H1 (cell line): Measurements from ENCODE around the gene EFEMP1. TPM values are rescaled to one million over a fixed set of nuclear protein-coding genes. Genes with fewer than 3 reads are reported as not detected.

Experiments used
- CTCF ChIA-PET: fragments of 300-600 bp; sonication (Branson Sonifier 250); formaldehyde crosslinking; loops from one replicate; lab custom pipeline; 2021; ENCODE audit not compliant: partially characterized antibody; lab: Charles Lee
- POLR2A ChIA-PET: fragments of 300-600 bp; sonication (Branson Sonifier 250); formaldehyde crosslinking; loops from one replicate; lab custom pipeline; 2021; ENCODE audit warnings: inconsistent platforms; ENCODE audit not compliant: partially characterized antibody; lab: Charles Lee
- DNase-seq, 2 experiments: peaks; one replicate each; pipeline versions ENCODE4 v3.0.0 to v3.0.0-alpha.2; 2010 to 2022; ENCODE audit warnings: low spot score in 2 of 2, low read depth in 1 of 2, mixed read lengths in 1 of 2
- FAIRE-seq: peaks from 2 replicates; lab custom pipeline; 2011; peaks lifted over from hg19 to GRCh38; lab: Jason Lieb, UNC
- H2AFZ ChIP-seq: 2 replicates; pipeline ENCODE4 v1.8.1; 2012; ENCODE audit warnings: low read length, inconsistent platforms
- H2AK5ac ChIP-seq: 2 replicates; pipeline ENCODE4 v1.6.1; 2013; ENCODE audit warnings: low read depth, low read length
- H2BK120ac ChIP-seq: replicated peaks from 2 replicates; pipeline ENCODE3; 2013; ENCODE audit warnings: low read depth, low read length, inconsistent platforms
- H2BK12ac ChIP-seq: 2 replicates; pipeline ENCODE4 v1.6.1; 2013; ENCODE audit warnings: low read depth, low read length
- H2BK15ac ChIP-seq: 2 replicates; pipeline ENCODE4 v1.6.1; 2013; ENCODE audit warnings: low read length
- H2BK20ac ChIP-seq: 2 replicates; pipeline ENCODE4 v1.6.1; 2013; ENCODE audit warnings: low read length
- H2BK5ac ChIP-seq: 2 replicates; pipeline ENCODE4 v1.6.1; 2013; ENCODE audit warnings: low read depth, low read length
- H3K14ac ChIP-seq: 2 replicates; pipeline ENCODE4 v1.6.1; 2013; ENCODE audit warnings: inconsistent platforms; ENCODE audit not compliant: insufficient read length
- H3K18ac ChIP-seq: 2 replicates; pipeline ENCODE4 v1.6.1; 2013; ENCODE audit warnings: low read length; ENCODE audit errors: extremely low read depth
- H3K23ac ChIP-seq: 2 replicates; pipeline ENCODE4 v1.6.1; 2013; ENCODE audit warnings: inconsistent platforms; ENCODE audit not compliant: insufficient read length
- H3K23me2 ChIP-seq: 2 replicates; pipeline ENCODE4 v1.6.1; 2013; ENCODE audit warnings: low read depth, low read length
- H3K27ac ChIP-seq: 2 replicates; pipeline ENCODE4 v1.6.1; 2011; ENCODE audit warnings: low read depth, low read length, inconsistent platforms
- H3K27me3 ChIP-seq, 4 experiments: replicated peaks in 1 of 4; 1 replicate in 1 of 4; 2 replicates in 3 of 4; pipeline versions ENCODE4 v1.6.1 to v1.8.1; 2011 to 2013; ENCODE audit warnings: low read length in 3 of 4, mild to moderate bottlenecking in 3 of 4, inconsistent platforms in 2 of 4, mixed read lengths in 2 of 4, moderate library complexity in 1 of 4; ENCODE audit not compliant: control insufficient read depth in 3 of 4, insufficient read depth in 3 of 4; ENCODE audit errors: extremely low read depth in 1 of 4
- H3K36me3 ChIP-seq, 4 experiments: 2 replicates each; pipeline versions ENCODE4 v1.6.1 to v1.8.1; 2011 to 2013; ENCODE audit warnings: mild to moderate bottlenecking in 4 of 4, low read length in 3 of 4, moderate library complexity in 2 of 4, control low read depth in 1 of 4, inconsistent platforms in 1 of 4; ENCODE audit not compliant: insufficient read depth in 4 of 4, control insufficient read depth in 2 of 4
- H3K4ac ChIP-seq: replicated peaks from 2 replicates; pipeline ENCODE3; 2013; ENCODE audit warnings: low read length, low read depth, mixed read lengths, inconsistent platforms; ENCODE audit not compliant: insufficient read length
- H3K4me1 ChIP-seq, 4 experiments: replicated peaks in 1 of 4; 1 replicate in 1 of 4; 2 replicates in 3 of 4; pipeline versions ENCODE4 v1.6.1 to v1.8.1; 2011 to 2013; ENCODE audit warnings: low read length in 3 of 4, inconsistent platforms in 2 of 4, mixed read lengths in 1 of 4; ENCODE audit not compliant: insufficient read depth in 4 of 4, control insufficient read depth in 3 of 4
- H3K4me2 ChIP-seq, 2 experiments: 2 replicates each; pipeline versions ENCODE4 v1.6.1 to v1.8.1; 2011 to 2013; ENCODE audit warnings: low read depth in 2 of 2, low read length in 2 of 2, control low read depth in 1 of 2, inconsistent platforms in 1 of 2, mild to moderate bottlenecking in 1 of 2; ENCODE audit not compliant: insufficient read depth in 1 of 2
- H3K4me3 ChIP-seq, 4 experiments: fragments of 200-600, 300-600 bp in 1 of 4; sonication (generic), shearing (Covaris generic), sonication (Bioruptor Twin) in 1 of 4; 2 replicates each; pipeline versions ENCODE4 v1.5.1 to v1.8.1; 2011 to 2016; ENCODE audit warnings: low read length in 4 of 4, low read depth in 3 of 4, control low read depth in 2 of 4, inconsistent platforms in 2 of 4, mild to moderate bottlenecking in 2 of 4, mixed read lengths in 1 of 4, moderate library complexity in 1 of 4; ENCODE audit not compliant: insufficient read depth in 2 of 4; ENCODE audit errors: extremely low read depth in 1 of 4
- H3K56ac ChIP-seq: replicated peaks from 2 replicates; pipeline ENCODE3; 2013; ENCODE audit warnings: low read depth, mild to moderate bottlenecking, mixed read lengths, low read length, inconsistent platforms; ENCODE audit not compliant: insufficient read length
- H3K79me1 ChIP-seq: 2 replicates; pipeline ENCODE4 v1.6.1; 2013; ENCODE audit warnings: low read depth, low read length, control low read depth
- H3K79me2 ChIP-seq, 2 experiments: 2 replicates each; pipeline versions ENCODE4 v1.6.1 to v1.8.1; 2012 to 2013; ENCODE audit warnings: low read length in 2 of 2, mild to moderate bottlenecking in 2 of 2, inconsistent platforms in 1 of 2; ENCODE audit not compliant: insufficient read depth in 2 of 2, control insufficient read depth in 1 of 2
- H3K9ac ChIP-seq, 4 experiments: replicated peaks in 1 of 4; 1 replicate in 1 of 4; 2 replicates in 3 of 4; pipeline versions ENCODE4 v1.6.1 to v1.8.1; 2011 to 2013; ENCODE audit warnings: low read depth in 3 of 4, low read length in 3 of 4, control low read depth in 2 of 4, mild to moderate bottlenecking in 2 of 4, moderate library complexity in 2 of 4, inconsistent platforms in 1 of 4; ENCODE audit errors: extremely low read depth in 1 of 4
- H3K9me3 ChIP-seq, 2 experiments: 2 replicates each; pipeline versions ENCODE4 v1.6.1 to v1.8.1; 2012 to 2013; ENCODE audit warnings: mild to moderate bottlenecking in 2 of 2, moderate library complexity in 2 of 2, control low read depth in 1 of 2, inconsistent platforms in 1 of 2, low read depth in 1 of 2, low read length in 1 of 2, mixed read lengths in 1 of 2; ENCODE audit not compliant: insufficient read depth in 2 of 2
- H4K20me1 ChIP-seq, 2 experiments: replicated peaks in 1 of 2; 2 replicates each; pipeline versions ENCODE3 to v1.8.1; 2011 to 2013; ENCODE audit warnings: inconsistent platforms in 2 of 2, low read length in 2 of 2, mild to moderate bottlenecking in 1 of 2; ENCODE audit not compliant: insufficient read depth in 2 of 2, control insufficient read depth in 1 of 2
- H4K5ac ChIP-seq: 2 replicates; pipeline ENCODE4 v1.6.1; 2013; ENCODE audit warnings: low read length, low read depth, mixed read lengths, inconsistent platforms; ENCODE audit not compliant: insufficient read length
- H4K8ac ChIP-seq: 2 replicates; pipeline ENCODE4 v1.8.0; 2013; ENCODE audit warnings: mild to moderate bottlenecking, moderate library complexity, low read length, inconsistent platforms; ENCODE audit not compliant: insufficient read depth; ENCODE audit errors: extremely low read depth
- H4K91ac ChIP-seq: replicated peaks from 2 replicates; pipeline ENCODE3; 2013; ENCODE audit warnings: low read length, mixed read lengths, inconsistent platforms; ENCODE audit not compliant: insufficient read length
- ATF2 ChIP-seq: IDR thresholded peaks from 2 replicates; pipeline ENCODE4 v1.6.1; 2012; ENCODE audit warnings: low read length, inconsistent platforms
- BRCA1 ChIP-seq: IDR thresholded peaks from 2 replicates; pipeline ENCODE4 v1.6.1; 2012; ENCODE audit warnings: low read depth, low read length, improper control_type of control experiment
- KDM4A ChIP-seq: IDR thresholded peaks from one replicate; pipeline ENCODE4 v1.7.1; 2012; ENCODE audit warnings: low read depth, mild to moderate bottlenecking, moderate library complexity, low read length, inconsistent platforms; ENCODE audit not compliant: severe bottlenecking
- MAX ChIP-seq: IDR thresholded peaks from 2 replicates; pipeline ENCODE4 v1.6.1; 2012; ENCODE audit warnings: inconsistent platforms
- RFX5 ChIP-seq: IDR thresholded peaks from 2 replicates; pipeline ENCODE4 v1.6.1; 2011; ENCODE audit warnings: low read depth, low read length, improper control_type of control experiment, borderline replicate concordance
- SIRT6 ChIP-seq: IDR thresholded peaks from one replicate; pipeline ENCODE4 v1.7.1; 2012; ENCODE audit warnings: low read length, inconsistent platforms
- SIX5 ChIP-seq: IDR thresholded peaks from 2 replicates; pipeline ENCODE4 v1.6.1; 2011; ENCODE audit warnings: mild to moderate bottlenecking, low read depth, low read length
- SUZ12 ChIP-seq: fragments of 200-600 bp; sonication (generic); IDR thresholded peaks from 2 replicates; pipeline ENCODE4 v1.6.1; 2012; ENCODE audit warnings: mild to moderate bottlenecking, inconsistent platforms, low read length, moderate library complexity, mixed read lengths
- WGBS, 2 experiments: shearing (Covaris generic) in 1 of 2; methylation state at CpG; one replicate each; pipeline versions ENCODE4 v1.1.6 to v1.1.7; 2013 to 2015; ENCODE audit warnings: low lambda C conversion rate in 2 of 2, mixed read lengths in 2 of 2, inconsistent platforms in 1 of 2, low coverage in 1 of 2, missing lambda C conversion rate in 1 of 2; ENCODE audit not compliant: insufficient replicate concordance in 2 of 2, insufficient coverage in 1 of 2, insufficient read length in 1 of 2; ENCODE audit errors: extremely low coverage in 1 of 2, missing lambda C conversion rate in 1 of 2; 5-methylcytosine and 5-hydroxymethylcytosine counted together
- polyA plus RNA-seq, 7 experiments: library from polyadenylated mRNA; depleted of rRNA in 3 of 7; stranded (reverse) in 5 of 7; unstranded in 2 of 7; fragments of >200 nt in 5 of 7; fragments of 200-250 nt in 2 of 7; gene quantifications; 1 replicate in 5 of 7; 2 replicates in 1 of 7; 4 replicates in 1 of 7; pipeline versions ENCODE4 v1.2.1 to v1.2.3, GENCODE V29; 2011 to 2013; ENCODE audit warnings: missing spikeins in 2 of 7, mixed read lengths in 2 of 7
- total RNA-seq: library from RNA; stranded (reverse); fragmentation: NEBNext Ultra II Directional; extraction: Animal tissue kit (Norgen Biotek cat#: 25700); gene quantifications from 2 replicates; pipeline ENCODE4 v1.2.1, GENCODE V29; 2021

The EFEMP1 gene
- total and polyA plus RNA-seq, 2 of the 8 experiments (the other 6 are each of a cell fraction or from before 2014, with no cell fraction given) = 15.5 to 19.7 TPM

GRCh38 chr2:55936351-55936750 is 12.8 kb upstream of the EFEMP1 start:
- FAIRE-seq = no peak
- no peak overlapping the region for H2AFZ ChIP-seq
- 98% methylated on average over 3 of the region's 3 CpGs; no CpG with 5 or more reads in 1 of the 2 experiments for WGBS, 2 experiments

More at GRCh38 chr2:55936351-55936750, 12.8 kb upstream of the EFEMP1 start:
- POLR2A ChIA-PET = no interaction called here
- no peaks in the 10 kb centered on the region for H4K20me1 ChIP-seq
- no peak for DNase-seq
- H4K5ac ChIP-seq = no peak overlapping the region
- H2BK12ac ChIP-seq = no peak overlapping the region
- H3K23ac ChIP-seq = no peak overlapping the region
- no peak overlapping the region for H2BK15ac ChIP-seq
- H2BK20ac ChIP-seq = no peak overlapping the region
- no peak overlapping the region for H2BK5ac ChIP-seq
- H3K14ac ChIP-seq = no peak overlapping the region
- H3K79me2 ChIP-seq = no peaks in the 10 kb centered on the region
- H2AK5ac ChIP-seq = no peak overlapping the region
- no peak overlapping the region for H3K4ac ChIP-seq
- H3K9me3 ChIP-seq = no peaks in the 10 kb centered on the region
- H3K4me1 ChIP-seq = no peaks in the 10 kb centered on the region
- H3K27ac ChIP-seq = no peak overlapping the region
- H3K9ac ChIP-seq = no peak overlapping the region
- H4K8ac ChIP-seq = no peak overlapping the region
- H3K23me2 ChIP-seq = no peaks in the 10 kb centered on the region
- H2BK120ac ChIP-seq = no peak overlapping the region
- no peaks in the 10 kb centered on the region for H3K79me1 ChIP-seq
- TF ChIP-seq SIX5 (no peak), SUZ12 (no peak), BRCA1 (no peak), SIRT6 (no peak), MAX (no peak), ATF2 (no peak), RFX5 (no peak), KDM4A (no peak)
- no peaks in the 10 kb centered on the region for H3K36me3 ChIP-seq
- H3K27me3 ChIP-seq = no peaks in the 10 kb centered on the region
- H3K18ac ChIP-seq = no peak overlapping the region
- CTCF ChIA-PET = interaction anchor here (0.6 to 0.8 kb wide), 3 partner anchors 56 to 218 kb away, joined by 3 read pairs; no protein-coding TSS in a partner anchor
- H3K4me3 ChIP-seq = no peak overlapping the region
- no peak overlapping the region for H3K4me2 ChIP-seq
- no peak overlapping the region for H4K91ac ChIP-seq
- no peak overlapping the region for H3K56ac ChIP-seq
